Choroid plexus epithelial cell (primary cell): ENCODE data around the gene TLK1.

Experiments
- DNase-seq: peaks from one replicate; pipeline ENCODE4 v3.0.0-alpha.2; 2010; ENCODE audit warnings: low read depth
- H3K4me3 ChIP-seq: 2 replicates; pipeline ENCODE4 v1.5.1; 2011; ENCODE audit warnings: low read depth, mild to moderate bottlenecking, control low read depth, low read length, moderate library complexity
- CTCF ChIP-seq: conservative IDR thresholded peaks from 2 replicates; pipeline ENCODE4 v1.5.1; 2011; ENCODE audit warnings: low read depth, mild to moderate bottlenecking, control low read depth, inconsistent platforms, low read length, moderate library complexity

The TLK1 gene

GRCh38 chr2:171128461-171128860 lies 32.2 kb downstream of the TLK1 start:
- no peak for TF ChIP-seq CTCF
- H3K4me3 ChIP-seq = no peak overlapping the region
- no peak for DNase-seq

GRCh38 chr2:171124541-171124940 lies 36.2 kb downstream of the TLK1 start:
- no peak overlapping the region for H3K4me3 ChIP-seq
- DNase-seq = no peak
- TF ChIP-seq CTCF = no peak

GRCh38 chr2:171109571-171109970 lies 51.1 kb downstream of the TLK1 start:
- no peak for DNase-seq
- no peak overlapping the region for H3K4me3 ChIP-seq
- TF ChIP-seq CTCF = no peak

- DNase-seq = no peak
- TF ChIP-seq CTCF = no peak
- H3K4me3 ChIP-seq = no peak overlapping the region
Observed at GRCh38 chr2:171109020-171109419, 51.7 kb downstream of the TLK1 start.

GRCh38 chr2:171107803-171108202 lies 52.9 kb downstream of the TLK1 start:
- no peak overlapping the region for H3K4me3 ChIP-seq
- no peak for TF ChIP-seq CTCF
- no peak for DNase-seq

- TF ChIP-seq CTCF = no peak
- peak; percentile 9 for DNase-seq
Observed at GRCh38 chr2:171104379-171104778, 56.3 kb downstream of the TLK1 start.

GRCh38 chr2:171102802-171103201 lies 57.9 kb downstream of the TLK1 start:
- TF ChIP-seq CTCF = no peak
- DNase-seq = no peak

More at GRCh38 chr2:171104379-171104778, 56.3 kb downstream of the TLK1 start:
- no peak overlapping the region for H3K4me3 ChIP-seq

More at GRCh38 chr2:171102802-171103201, 57.9 kb downstream of the TLK1 start:
- no peak overlapping the region for H3K4me3 ChIP-seq
